ENCODE results near the gene FOXP1. TPM values are rescaled to one million over a fixed set of nuclear protein-coding genes. Genes with fewer than 3 reads are reported as not detected.

The FOXP1 gene
- total RNA-seq, 4 donors from 2014 or later: 54.2 to 152 (median 129) TPM

DNA sequence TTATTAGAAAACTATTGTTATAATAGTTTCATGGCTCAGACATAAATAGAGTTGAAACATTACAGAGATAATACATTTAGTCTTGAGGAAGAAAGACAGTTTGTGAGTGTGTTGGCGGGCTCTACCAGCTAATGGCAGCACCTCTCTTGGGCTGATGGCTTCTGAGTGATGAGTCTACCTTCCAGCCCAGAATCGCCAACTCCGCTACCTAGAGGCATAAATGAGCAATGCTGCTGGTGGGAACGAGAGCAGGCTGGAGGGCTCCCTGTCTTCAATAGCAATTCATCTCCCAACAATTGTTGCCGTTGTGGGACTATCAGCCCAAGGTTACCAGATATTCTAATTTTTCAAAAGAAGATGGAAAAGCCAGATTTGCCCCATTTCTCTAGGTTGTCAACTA, 388.7 kb downstream of the FOXP1 start:
- no peaks in the 10 kb centered on the region for H3K36me3 ChIP-seq
- intact Hi-C loops (cut with DNase I; ENCODE audit: low total_unique reads): no loop called here
- DNase-seq: no peak
- no peak for TF ChIP-seq POLR2A (IDR thresholded peaks at IDR 0.05)
- TF ChIP-seq, protein P1, sequence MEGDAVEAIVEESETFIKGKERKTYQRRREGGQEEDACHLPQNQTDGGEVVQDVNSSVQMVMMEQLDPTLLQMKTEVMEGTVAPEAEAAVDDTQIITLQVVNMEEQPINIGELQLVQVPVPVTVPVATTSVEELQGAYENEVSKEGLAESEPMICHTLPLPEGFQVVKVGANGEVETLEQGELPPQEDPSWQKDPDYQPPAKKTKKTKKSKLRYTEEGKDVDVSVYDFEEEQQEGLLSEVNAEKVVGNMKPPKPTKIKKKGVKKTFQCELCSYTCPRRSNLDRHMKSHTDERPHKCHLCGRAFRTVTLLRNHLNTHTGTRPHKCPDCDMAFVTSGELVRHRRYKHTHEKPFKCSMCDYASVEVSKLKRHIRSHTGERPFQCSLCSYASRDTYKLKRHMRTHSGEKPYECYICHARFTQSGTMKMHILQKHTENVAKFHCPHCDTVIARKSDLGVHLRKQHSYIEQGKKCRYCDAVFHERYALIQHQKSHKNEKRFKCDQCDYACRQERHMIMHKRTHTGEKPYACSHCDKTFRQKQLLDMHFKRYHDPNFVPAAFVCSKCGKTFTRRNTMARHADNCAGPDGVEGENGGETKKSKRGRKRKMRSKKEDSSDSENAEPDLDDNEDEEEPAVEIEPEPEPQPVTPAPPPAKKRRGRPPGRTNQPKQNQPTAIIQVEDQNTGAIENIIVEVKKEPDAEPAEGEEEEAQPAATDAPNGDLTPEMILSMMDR (IDR thresholded peaks at IDR 0.05): no peak
- no peaks in the 10 kb centered on the region for H3K9me3 ChIP-seq
- no peak overlapping the region for H3K27ac ChIP-seq
- H3K4me3 ChIP-seq: no peak overlapping the region
- H3K4me1 ChIP-seq: no peaks in the 10 kb centered on the region
- no peaks in the 10 kb centered on the region for H3K27me3 ChIP-seq

DNA sequence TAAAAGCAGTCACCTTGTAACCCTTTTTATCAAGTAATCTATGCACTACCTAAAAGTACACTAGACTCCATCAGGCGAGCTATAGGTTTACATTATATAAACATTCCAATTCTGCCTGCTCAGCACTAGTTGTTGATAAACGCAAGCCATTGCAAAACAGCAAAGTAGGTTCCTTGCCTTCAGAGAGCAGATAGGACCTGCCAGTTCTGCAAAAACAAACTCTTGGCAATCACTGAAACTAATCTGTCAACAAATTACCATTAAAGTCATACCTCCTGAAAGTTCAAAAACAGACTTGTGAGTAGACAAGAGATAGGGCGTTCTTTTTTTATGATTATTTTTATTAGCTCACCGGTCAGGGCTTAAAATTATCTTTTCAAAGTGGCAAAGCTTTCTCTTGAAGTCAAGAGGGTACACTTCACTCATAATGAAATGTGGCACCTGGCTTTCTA, 392.5 kb downstream of the FOXP1 start:
- no peak for DNase-seq
- Histone ChIP-seq H3K36me3 (no peaks in the 10 kb centered on the region), H3K27ac (no peak overlapping the region), H3K4me3 (no peak overlapping the region), H3K27me3 (no peaks in the 10 kb centered on the region), H3K4me1 (no peaks in the 10 kb centered on the region), H3K9me3 (no peaks in the 10 kb centered on the region)
- intact Hi-C loops (cut with DNase I; ENCODE audit: low total_unique reads): no loop called here
- TF ChIP-seq POLR2A (IDR thresholded peaks at IDR 0.05): no peak
- TF ChIP-seq, protein P1 (IDR thresholded peaks at IDR 0.05): no peak

DNA sequence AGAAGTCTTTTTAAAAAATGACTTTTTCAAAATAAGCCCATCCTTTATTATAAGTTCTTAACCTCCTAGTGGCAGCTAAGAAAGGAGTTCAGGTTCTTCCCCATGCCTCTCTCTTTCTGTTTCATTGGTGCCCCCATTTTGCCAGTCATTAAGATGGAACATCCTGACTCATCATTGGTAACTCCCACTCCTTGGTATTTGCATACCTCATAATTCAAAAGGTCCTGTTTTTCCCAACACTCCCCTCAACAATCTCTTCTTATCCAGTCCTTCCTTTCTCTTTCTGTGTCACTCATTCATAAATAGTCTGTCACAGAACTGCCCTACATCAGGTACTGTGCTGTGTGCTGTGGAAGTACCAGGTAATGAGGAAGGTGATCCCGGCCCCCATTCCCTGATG, 394.0 kb downstream of the FOXP1 start:
- H3K36me3 ChIP-seq: no peaks in the 10 kb centered on the region
- no peaks in the 10 kb centered on the region for H3K9me3 ChIP-seq
- intact Hi-C loops (cut with DNase I; ENCODE audit: low total_unique reads): no loop called here
- no peaks in the 10 kb centered on the region for H3K27me3 ChIP-seq
- no peak overlapping the region for H3K27ac ChIP-seq
- TF ChIP-seq POLR2A (IDR thresholded peaks at IDR 0.05): no peak
- TF ChIP-seq, protein P1 (IDR thresholded peaks at IDR 0.05): no peak
- no peaks in the 10 kb centered on the region for H3K4me1 ChIP-seq
- no peak overlapping the region for H3K4me3 ChIP-seq
- DNase-seq: no peak

DNA sequence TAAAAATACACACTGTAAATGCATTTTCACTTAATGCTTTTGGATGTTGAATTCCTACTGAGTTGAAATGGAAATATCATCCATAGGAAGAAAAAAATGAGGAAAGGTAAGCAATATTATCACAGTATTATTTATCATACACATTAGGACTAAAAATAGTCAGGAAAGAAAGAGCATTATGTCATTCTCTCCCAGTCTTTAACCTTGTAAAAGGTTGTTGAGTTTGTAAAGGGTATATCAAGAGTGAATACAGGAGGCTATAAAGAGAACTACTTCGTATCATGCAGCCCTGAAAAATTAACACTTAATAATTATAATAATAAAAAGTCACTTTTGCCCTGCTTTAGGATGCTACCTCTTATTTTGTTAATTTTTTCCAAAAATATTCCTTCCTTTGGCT, 395.8 kb downstream of the FOXP1 start:
- H3K27ac ChIP-seq: no peak overlapping the region
- H3K9me3 ChIP-seq: no peaks in the 10 kb centered on the region
- H3K4me1 ChIP-seq: no peaks in the 10 kb centered on the region
- no peak overlapping the region for H3K4me3 ChIP-seq
- no peak for TF ChIP-seq POLR2A (IDR thresholded peaks at IDR 0.05)
- TF ChIP-seq, protein P1 (IDR thresholded peaks at IDR 0.05): no peak
- intact Hi-C loops (cut with DNase I; ENCODE audit: low total_unique reads): no loop called here
- H3K36me3 ChIP-seq: no peaks in the 10 kb centered on the region
- no peak for DNase-seq
- no peaks in the 10 kb centered on the region for H3K27me3 ChIP-seq

DNA sequence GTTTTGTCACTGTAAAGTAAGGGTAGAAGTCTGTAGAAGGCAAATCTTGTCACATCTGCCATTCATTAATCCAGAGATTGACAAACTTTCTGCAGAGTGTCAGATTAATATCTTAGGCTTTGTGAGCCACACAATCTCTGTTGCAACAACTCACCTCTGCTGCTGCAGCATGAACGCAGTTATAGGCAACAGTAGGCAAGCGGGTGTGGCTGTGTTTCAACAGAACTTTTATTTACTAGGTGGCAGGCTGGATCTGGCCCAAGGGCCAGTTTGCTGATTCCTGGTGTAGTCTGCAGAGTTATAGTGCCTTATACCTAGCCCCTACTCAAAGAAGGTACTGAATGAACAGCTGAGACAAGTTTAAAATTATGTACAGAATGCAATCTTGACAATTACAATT, 396.7 kb downstream of the FOXP1 start:
- intact Hi-C loops (cut with DNase I; ENCODE audit: low total_unique reads): no loop called here
- H3K27me3 ChIP-seq: no peaks in the 10 kb centered on the region

More for the DNA sequence above, 396.7 kb downstream of the FOXP1 start:
- Histone ChIP-seq H3K9me3 (no peaks in the 10 kb centered on the region), H3K4me3 (no peak overlapping the region), H3K27ac (no peak overlapping the region), H3K36me3 (no peaks in the 10 kb centered on the region), H3K4me1 (no peaks in the 10 kb centered on the region)
- TF ChIP-seq, protein P1 (IDR thresholded peaks at IDR 0.05): no peak
- no peak for TF ChIP-seq POLR2A (IDR thresholded peaks at IDR 0.05)
- DNase-seq: no peak

Measured in uterus (tissue), 4 donors.